GM10248 (cell line): ENCODE measurements around the gene CAPN9.

Source experiments
- CTCF ChIA-PET: fragments of 300-600 bp; sonication (Branson Sonifier 250); formaldehyde crosslinking; extraction: SDS; loops from one replicate; lab custom pipeline; 2021; ENCODE audit warnings: antibody characterized with exemption; lab: Yijun Ruan, JAX
- POLR2A ChIA-PET: fragments of 350-650 bp; sonication (Branson Sonifier 250); formaldehyde crosslinking; extraction: SDS; loops from one replicate; lab custom pipeline; 2020; ENCODE audit warnings: antibody characterized with exemption; lab: Yijun Ruan, JAX
- DNase-seq: peaks from one replicate; pipeline ENCODE4 v3.0.0; 2012; ENCODE audit errors: extremely low spot score
- CTCF ChIP-seq: IDR thresholded peaks from 2 replicates; pipeline ENCODE4 v1.5.1; 2012; ENCODE audit warnings: mild to moderate bottlenecking, low read depth; ENCODE audit errors: extremely low read depth, missing control alignments, control extremely low read depth

CAPN9 gene

GRCh38 chr1:230850547-230850946, 103.4 kb downstream of the CAPN9 start:
- CTCF ChIA-PET: no interaction called here
- POLR2A ChIA-PET: no interaction called here
- no peak for DNase-seq
- TF ChIP-seq CTCF: no peak

DNA sequence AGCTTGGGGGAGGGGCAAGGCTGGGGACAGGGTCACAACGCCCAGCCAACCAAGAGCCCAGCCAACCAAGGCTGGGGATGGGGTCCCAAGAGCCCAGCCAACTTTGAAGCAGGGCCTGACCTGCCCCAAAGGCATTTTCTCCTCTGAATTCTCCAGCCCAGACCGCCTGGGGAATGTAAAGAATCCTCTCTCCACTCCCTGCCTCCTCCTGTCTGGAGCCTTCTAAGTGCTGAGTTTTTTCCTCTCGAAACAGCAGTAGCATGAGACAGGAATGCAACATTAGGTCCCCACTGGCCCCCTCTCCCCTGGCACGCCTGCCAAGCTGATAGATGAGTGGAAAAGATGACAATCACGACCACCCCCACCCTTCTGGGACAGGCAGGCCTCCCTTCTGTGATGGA, 104.1 kb downstream of the CAPN9 start:
- DNase-seq: no peak
- ChIA-PET CTCF (no interaction called here), POLR2A (no interaction called here)
- no peak for TF ChIP-seq CTCF
